ENCODE results near the gene RIMS3.
A peak's percentile ranks its signal among the peaks of the same experiment; 100 is the strongest.
"Not testable (repeated sequence)": the region's sequence is repeated elsewhere in the genome, so short reads cannot be mapped to it uniquely, and the experiment has no call there.

RIMS3 gene

DNA sequence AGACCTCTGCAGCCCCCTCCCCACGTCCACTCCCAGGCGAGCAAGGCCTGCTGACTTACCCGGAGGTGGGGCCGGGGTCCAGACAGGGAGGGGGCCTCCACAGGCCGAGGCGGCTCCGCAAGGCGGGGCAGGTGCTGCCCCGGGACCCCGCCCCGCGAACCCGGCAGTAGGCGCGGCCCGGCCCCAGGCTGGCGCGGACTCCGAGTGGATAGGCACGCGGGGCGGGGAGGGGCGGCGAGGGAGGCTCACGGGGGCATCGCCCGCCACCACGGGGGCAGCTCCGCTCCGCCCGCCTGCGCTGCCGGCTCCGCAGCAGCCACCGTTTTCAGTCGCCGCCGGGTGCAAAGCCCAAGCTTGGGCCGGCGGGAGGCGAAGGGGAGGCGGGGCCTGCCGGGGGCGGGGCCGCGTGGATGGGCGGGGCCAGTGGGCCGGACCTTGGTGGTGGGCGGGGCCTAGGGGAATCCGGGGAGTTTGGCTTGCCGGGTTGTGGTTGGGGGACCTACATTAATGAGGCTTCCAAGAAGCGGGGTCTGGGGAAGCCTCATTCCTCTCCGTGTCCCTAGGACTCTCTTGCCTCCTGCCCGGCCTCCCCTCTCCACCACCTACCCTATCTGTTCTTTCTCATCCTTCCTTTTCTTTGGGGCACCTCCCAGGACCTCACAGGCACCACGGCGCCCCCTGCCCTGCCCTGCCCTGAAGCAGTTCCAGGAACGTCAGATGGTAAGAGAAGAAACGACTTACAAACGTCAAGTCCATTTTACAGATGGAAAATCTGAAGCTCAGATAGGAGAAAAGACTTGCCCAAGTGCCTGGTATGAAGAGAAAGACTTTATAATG is at the start of gene RIMS3:
Gene RIMS3 (minus strand): TSS at position 348 of the 837 bp plus-strand sequence. CDS start 23,757 bp downstream, outside the sequence.
- DNase-seq (ENCODE audit: low read depth in 2 of 3, low spot score in 1 of 3): peak; percentile 76 to 93 (median 79)

DNA sequence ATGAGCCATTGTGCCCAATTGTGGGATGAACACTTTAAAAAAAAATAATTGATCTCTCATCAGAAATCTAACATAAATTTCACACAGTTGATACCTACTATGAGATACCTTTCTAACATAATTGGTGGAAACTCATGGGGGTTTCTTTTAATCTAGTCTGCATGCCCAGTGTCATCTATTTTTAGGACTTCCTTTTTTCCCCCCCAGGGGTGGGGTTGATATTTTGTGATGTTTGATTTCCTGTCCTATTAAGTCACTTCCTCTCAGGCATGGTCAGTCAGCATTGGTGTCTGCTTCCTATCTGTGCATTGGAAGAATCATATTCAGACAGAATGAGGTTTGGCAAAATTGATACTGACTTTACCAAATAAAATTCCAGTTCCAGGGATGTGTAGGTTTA is 47.5 kb upstream of the RIMS3 start:
- DNase-seq (ENCODE audit: low read depth in 2 of 3, low spot score in 1 of 3): no peak

DNA sequence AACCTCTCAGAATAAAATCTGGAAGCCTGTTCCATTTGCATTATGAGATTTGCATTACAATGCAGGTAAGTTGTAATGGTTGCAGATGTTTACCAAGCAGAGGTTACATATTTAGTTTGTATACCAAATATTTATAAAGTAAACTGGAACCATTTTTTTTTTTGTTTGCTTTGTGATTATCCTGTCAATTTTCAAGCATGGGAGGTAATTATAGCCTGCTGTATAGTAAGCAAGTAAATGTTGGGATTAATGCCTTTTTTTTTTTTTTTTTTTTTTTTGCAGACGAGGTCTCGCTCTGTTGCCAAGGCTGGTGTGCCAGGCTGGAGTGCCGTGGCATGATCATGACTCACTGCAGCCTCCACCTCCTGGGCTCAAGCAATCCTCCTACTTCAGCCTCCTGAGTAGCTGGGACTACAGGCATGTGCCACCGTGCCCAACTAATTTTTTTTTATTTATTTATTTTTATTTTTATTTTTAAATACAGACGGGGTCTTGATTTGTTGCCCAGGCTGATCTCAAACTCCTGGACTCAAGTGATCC is 47.0 kb upstream of the RIMS3 start:
- DNase-seq (ENCODE audit: low read depth in 2 of 3, low spot score in 1 of 3): no peak

DNA sequence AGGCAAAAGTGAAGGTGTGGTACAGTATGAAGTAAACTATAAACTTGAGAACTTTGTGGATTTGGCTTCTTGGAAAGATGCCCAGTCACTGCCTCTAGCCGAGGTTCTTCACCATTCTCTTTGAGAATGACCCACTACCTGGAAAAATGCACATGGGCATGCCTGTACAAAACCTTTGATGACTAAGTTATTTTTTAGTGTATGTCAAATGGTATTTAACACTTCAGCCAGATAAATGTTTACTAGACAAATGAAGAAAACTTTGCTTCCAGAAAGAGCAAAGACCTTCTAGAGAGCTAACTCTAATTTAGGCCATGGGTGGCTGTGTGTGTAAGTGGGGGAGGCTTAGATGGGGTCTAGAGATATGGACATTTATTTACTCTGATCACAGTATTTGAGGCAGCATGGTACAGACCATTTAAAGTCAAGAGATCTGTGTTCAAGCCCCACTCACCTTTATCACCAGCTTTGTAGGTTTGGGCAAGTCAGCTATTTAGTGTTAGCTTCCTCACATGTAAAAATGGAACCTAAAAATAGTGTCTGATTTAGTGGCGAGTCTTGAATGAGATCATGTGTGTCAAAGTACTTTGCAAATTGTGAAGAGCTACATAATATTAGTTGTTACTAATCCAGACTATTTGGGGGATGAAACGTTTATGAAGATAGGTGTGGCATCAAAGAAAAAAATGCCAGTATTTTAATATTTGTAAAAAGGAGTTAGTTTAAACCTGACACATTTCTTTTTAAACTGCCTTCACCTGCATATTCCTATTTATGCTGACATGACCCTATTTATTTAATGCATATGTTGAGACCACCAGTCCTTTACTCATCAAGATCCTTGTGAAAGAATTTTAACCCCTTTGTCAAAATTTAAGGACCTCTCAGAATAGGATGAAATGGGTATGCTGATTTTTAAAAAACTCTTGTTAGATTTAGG is 46.3 kb upstream of the RIMS3 start:
- no peak for DNase-seq (ENCODE audit: low read depth in 2 of 3, low spot score in 1 of 3)

DNA sequence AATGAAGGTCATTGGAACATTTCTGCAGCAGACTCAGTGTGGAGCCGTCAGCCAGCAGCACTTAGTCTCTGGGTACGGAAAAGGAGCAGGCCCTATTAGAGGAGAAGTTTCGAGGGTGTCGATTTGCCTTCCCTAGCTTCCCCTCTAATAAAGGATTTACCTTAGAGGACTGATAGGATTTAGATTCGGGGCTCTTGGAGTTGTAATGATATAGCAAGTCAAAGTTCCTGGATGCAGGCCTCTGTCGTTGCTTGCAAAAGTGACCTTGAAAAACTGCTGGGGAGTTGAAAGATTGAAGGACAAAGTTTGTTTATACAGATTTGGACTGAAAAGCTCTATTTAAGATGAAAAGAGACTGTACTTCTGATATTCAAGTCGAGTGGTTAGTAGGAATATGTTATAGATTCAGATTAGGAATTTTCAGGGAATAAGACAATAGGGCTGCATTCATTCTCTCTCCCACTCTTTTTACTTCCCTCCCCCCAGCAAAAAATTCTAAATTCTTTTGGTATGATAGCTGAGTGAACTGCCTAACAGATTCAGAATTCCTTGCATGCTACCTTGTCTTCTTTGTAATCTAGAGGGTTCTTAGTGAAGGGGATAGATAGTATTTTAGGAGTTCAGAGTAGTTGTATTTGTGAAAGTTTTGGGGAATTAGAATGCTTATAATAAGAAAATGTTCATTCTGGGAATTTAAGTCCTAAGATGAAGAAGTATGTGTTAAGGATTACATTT is 45.3 kb upstream of the RIMS3 start:
- DNase-seq (ENCODE audit: low read depth in 2 of 3, low spot score in 1 of 3): no peak

DNA sequence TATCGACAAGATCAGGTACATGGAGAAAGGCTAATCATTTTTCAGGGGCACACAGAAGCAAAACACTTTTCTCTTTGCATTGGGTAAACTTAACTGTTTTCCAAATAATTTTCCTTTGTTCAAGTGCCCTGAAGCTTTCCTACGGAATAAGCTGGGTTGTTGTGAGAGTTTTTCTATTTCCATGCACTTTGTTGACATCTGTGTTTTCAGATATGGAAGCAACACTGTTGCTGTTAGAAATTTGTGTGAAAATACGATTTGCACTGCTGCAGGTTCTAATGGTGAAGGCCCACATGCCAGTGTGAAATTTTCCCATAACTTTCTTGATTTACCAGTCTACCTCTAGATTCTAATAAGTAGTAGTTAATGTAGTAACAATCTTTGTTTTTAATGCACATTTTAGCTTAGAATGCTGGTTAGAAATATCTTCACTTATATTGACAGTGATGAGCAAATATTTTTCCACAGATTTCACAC is 44.4 kb upstream of the RIMS3 start:
- no peak for DNase-seq (ENCODE audit: low read depth in 2 of 3, low spot score in 1 of 3)

DNA sequence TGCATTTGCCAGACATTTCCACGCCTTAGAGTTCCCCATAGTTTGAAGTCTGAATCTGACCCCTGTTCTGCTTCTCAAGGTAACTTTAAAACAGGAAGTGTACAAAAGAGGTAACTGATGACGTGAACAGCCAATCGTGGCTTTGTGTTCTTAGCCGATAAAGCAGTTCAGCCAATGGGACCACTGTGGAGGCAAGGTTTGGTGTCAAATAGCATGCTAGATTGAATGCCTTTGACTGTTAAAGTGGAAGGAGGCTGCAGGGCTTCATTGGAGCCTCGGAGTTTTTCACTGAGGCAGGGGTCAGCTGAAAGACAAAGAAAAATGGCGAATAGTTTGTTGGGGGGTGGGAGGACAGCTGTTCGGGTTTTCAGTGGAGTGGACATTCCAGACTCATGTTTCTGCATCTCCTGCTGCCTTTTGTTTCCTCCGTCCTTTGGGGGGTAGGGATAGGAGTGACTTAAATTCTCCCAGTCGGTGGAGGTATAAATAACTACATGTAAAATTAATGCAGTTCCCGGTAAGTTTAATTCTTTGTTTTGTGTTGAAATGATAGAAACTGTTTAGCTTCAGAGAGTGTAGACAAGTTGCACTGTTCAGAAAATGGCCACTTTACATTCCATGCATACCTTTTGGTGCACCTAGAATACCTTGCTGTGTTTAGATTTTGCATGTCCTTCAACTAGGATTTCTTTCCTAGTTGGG is 43.8 kb upstream of the RIMS3 start:
- DNase-seq (ENCODE audit: low read depth in 2 of 3, low spot score in 1 of 3): peak; percentile 21 to 56 (median 53)

DNA sequence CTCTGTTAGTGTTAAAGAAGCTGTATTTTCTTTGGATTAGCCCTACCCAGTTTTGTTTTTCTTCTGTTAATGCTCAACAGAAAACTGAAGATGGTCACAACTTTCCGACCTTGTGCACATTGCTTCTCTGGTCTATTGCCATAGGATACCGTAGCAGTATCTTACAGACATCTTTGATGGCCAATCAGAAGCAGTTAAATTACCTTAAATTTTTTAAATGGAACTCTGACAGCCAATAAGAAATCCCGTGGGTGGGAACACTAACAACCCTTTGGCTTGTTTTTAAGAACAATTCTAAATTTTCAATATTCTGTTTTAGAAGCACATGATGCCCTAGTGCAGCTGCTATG is 43.2 kb upstream of the RIMS3 start:
- no peak for DNase-seq (ENCODE audit: low read depth in 2 of 3, low spot score in 1 of 3)

DNA sequence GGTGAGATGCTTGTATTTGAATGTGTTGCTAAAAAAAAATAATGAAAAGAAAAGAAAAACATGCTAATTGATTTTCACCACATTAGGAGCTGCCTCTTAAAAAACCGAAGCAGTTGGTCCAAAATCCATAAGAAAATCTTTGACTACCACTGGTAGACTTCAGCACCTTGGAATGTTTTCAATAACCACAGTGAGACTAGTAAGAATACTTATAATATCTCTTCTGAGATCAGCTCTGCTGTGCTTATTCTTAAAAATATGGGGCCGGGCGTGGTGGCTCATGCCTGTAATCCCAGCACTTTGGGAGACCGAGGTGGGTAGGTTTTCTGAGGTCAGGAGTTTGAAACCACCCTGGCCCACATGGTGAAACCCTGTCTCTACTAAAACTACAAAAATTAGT is 41.1 kb upstream of the RIMS3 start:
- no peak for DNase-seq (ENCODE audit: low read depth in 2 of 3, low spot score in 1 of 3)

DNA sequence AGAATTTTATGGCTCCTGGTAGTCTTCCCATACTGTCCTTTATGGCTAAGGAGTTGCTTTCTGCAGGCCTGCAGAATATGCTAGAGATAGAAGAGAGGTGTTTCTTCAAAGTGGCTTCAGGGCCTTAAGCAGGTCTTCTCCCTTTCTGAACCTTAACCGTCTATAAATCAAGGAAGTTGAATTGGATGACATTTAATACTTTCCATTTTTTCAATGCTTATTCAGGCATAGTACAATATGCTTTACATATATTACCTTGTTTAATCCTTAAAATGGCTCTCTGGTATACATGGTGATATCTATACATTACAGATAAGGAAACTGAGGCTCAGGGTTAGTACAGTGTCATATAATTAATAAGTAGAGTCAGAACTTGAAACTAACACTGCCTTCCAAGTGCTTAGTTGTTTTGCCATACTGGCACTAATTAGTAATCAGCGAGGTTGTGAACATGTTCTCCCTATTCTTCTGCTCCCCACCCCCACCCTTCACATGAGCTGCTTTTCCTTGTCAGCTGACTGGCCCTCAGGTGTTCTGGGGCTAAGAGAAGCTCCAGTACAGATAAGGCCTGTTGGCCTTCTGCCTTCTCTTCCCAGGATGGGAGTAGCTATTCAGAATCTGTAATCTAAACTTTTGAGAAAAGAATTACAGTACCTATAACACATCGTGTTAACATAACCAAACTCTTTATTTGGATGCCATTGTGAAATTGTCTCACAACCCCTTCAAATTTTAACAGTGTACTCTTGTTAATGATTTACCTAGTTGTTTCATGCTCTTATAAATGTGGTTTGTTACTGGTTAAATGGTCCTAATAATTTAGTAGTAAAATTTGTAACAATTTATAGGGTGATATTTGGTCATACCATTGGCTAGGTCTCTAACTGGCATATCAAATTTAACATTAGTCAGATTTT is 39.6 kb upstream of the RIMS3 start:
- DNase-seq (ENCODE audit: low read depth in 2 of 3, low spot score in 1 of 3): no peak

DNA sequence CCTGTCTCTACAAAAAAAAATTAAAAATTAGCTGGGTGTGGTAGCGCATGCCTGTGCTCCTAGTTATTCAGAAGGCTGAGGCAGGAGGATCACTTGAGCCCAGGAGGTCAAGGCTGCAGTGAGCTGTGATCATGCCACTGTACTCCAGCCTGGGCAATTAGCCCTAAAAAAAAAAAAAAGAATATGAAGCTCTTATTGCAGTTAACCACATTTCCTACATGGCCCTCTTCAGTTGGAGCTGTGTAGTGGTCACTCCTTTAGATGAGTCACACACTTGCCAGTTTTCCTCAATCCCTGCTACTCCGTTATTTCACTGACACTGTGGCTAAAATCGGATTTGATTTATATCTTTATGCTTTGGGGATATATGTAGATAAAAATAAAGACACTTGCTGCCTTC is 37.8 kb upstream of the RIMS3 start:
- DNase-seq (ENCODE audit: low read depth in 2 of 3, low spot score in 1 of 3): no peak

DNA sequence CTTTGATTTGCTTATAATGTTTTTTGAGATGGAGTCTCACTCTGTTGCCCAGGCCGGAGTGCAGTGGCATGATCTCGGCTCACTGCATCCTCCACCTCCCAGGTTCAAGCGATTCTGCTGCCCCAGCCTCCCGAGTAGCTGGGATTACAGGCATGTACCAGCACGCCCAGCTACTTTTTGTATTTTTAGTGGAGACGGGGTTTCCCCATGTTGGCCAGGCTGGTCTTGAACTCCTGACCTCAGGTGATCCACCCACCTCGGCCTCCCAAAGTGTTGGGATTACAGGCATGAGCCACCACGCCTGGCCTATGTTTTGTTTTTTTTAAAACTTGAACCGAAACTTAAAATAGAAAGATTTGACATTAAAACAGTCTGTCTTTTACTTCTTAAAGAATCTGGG is 37.3 kb upstream of the RIMS3 start:
- not testable (repeated sequence) for DNase-seq (ENCODE audit: low read depth in 2 of 3, low spot score in 1 of 3)

DNA sequence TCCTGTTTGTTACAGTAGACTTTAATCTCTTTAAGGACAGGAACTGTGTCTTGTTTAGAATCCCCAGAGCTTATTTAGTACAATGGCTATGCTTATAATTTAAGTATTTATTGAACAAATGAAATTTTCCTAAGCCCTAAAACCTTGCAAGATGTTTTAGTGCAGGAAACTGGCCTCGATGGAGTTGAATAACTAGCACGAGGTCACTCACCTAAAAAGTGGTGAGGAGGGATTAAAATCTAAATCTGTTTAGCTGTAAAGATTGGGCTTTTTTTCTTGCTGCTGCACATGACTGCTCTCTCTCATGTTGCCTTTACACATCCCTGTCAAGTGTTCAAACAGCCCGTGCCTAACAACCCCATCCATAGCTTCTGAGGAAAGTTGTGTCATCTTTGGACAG is 36.2 kb upstream of the RIMS3 start:
- DNase-seq (ENCODE audit: low read depth in 2 of 3, low spot score in 1 of 3): no peak

DNA sequence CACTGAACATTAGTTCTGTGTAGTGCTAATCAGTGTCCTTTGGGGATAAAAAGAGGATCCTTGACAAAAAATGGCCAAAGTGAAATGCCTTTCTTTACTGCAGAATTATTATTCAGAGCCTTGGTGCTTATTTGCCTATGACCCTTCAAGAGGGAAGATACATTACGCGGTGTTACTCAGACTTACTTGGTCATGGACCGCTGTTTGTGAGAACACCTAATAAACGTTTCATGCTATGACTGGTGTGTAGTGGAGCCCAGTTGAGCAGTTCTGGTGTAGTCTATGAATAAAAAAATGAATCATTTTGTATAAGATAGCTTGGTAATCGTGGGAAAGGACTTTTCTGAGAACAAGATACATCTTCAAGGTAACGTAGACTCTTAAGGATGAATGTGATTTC is 34.3 kb upstream of the RIMS3 start:
- no peak for DNase-seq (ENCODE audit: low read depth in 2 of 3, low spot score in 1 of 3)

DNA sequence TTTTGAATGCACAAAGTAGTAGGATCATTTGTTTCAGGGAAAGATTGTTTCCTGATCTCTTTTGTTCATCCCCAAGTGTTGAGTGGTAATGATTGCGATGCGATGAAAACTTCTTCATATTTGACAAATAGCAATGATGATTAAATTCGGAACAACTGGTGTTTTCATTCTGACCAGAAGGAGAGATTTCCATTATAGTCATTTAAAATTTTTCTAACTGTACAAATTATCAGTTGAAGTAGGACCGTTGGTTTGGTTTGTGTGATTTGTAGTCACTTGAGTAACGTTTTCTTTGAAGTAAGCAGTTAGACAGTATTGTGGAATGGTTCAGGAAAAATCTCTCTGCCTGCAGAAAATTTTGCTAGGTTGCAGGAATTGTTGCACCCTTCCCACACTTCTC is 32.0 kb upstream of the RIMS3 start:
- DNase-seq (ENCODE audit: low read depth in 2 of 3, low spot score in 1 of 3): no peak

DNA sequence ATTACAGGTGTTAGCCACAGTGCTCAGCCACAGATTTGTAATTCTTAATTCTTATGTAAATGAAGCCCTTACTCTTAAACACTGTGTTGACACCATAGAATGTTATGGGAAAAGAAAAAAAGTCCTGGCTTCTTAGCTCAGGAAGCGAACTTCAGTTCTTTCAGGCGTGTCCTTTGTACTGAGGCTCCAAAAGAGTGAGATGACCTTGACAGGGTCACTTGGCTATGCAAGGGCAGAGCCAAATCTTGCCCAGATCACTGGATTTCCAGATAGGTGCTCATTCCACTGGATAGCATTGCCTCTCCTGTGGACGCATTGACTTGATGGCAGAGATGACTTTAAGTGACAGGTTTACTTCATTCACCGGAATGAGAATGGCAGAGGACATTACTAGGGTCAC is 30.8 kb upstream of the RIMS3 start:
- DNase-seq (ENCODE audit: low read depth in 2 of 3, low spot score in 1 of 3): no peak

DNA sequence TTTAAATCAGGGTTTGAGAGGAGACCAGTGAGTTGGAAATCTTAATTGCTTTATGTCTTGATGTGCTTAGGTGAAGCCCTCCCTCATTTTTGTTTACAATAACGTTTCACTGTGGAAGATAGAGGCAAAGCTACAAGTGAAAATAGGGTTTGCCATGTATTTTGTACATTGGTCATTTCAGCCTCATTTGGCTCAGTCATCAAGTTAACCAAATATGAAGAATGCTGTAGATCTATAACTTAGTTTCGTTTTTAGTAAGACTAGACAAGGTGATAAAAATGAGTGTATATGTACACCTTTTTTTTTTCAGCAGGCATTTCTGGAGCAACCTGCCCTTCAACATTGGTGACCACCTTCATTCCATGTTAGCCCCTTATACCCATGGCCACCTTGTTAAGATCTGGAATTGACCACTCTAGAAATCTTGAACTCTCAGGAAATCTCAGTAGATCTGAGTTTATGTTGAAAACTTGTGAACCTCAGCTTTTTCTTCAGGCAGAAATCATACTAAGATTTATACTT is 28.9 kb upstream of the RIMS3 start:
- no peak for DNase-seq (ENCODE audit: low read depth in 2 of 3, low spot score in 1 of 3)

DNA sequence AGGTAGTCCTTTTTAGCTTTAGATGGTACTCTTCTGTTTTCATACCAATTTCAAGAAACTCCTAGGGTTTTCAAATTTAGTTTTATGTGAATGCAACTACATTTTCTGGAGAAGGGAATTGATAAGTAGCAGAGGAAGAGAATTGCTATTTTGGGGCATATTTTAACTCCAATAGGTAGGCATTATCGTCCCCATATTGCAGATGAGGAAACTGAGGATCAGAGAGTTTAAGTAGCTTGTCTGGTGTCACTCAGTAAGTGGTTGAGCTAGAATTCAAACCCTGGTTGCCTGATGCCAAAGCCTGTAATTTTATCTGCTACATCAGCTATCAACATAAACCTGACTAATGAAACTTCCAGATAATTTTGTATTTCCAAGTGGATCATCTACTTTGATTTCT is 27.9 kb upstream of the RIMS3 start:
- DNase-seq (ENCODE audit: low read depth in 2 of 3, low spot score in 1 of 3): no peak

DNA sequence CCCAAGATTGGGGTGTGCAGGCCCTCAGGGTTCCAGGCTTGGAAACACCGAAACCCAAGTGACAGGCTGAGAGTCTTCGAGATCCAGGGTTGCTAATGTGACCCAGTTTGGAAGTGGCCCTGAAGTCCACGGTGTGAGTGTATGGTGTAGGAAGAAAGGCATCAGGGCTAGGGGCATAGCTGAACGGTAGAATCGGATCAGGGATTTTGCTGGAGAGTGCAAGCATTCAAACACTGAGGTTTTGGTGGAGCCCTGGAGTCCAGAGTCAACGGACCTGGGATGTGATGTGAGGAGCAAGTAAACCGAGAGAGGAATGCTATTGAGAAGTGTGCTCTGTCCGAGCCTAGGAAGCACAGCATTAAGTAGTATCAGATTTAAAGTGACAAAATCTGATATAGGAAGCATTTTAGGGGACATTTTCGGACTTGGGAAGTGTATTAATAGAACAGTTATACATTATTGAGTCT is 27.0 kb upstream of the RIMS3 start:
- DNase-seq (ENCODE audit: low read depth in 2 of 3, low spot score in 1 of 3): peak in 1 of 3 donors; percentile 24
